H1 (cell line): Measurements from ENCODE around the gene ACTN4.

Experiments
- CEBPB ChIP-seq: IDR thresholded peaks from 2 replicates; pipeline ENCODE4 v1.6.1; 2012; ENCODE audit warnings: low read depth, low read length
- CHD2 ChIP-seq: IDR thresholded peaks from 2 replicates; pipeline ENCODE4 v1.6.1; 2012; ENCODE audit warnings: low read length, improper control_type of control experiment
- CTCF ChIP-seq, 3 experiments: IDR thresholded peaks; 1 replicate in 2 of 3; 2 replicates in 1 of 3; pipeline versions ENCODE4 v1.5.1 to v1.6.1; 2011; ENCODE audit warnings: low read length in 3 of 3, mild to moderate bottlenecking in 3 of 3, inconsistent platforms in 2 of 3, low read depth in 1 of 3, moderate library complexity in 1 of 3; ENCODE audit not compliant: insufficient read depth in 1 of 3; ENCODE audit errors: control extremely low read depth in 1 of 3
- EZH2 ChIP-seq: fragments of 200-600 bp; sonication (generic); IDR thresholded peaks from 2 replicates; pipeline ENCODE4 v1.7.1; 2012; ENCODE audit warnings: low read depth, mild to moderate bottlenecking, moderate library complexity, low read length, inconsistent platforms; ENCODE audit not compliant: severe bottlenecking
- FOSL1 ChIP-seq: IDR thresholded peaks from 2 replicates; pipeline ENCODE4 v1.6.1; 2011; ENCODE audit warnings: mild to moderate bottlenecking, low read depth, low read length, moderate library complexity; ENCODE audit not compliant: insufficient read depth
- GTF2F1 ChIP-seq: IDR thresholded peaks from 2 replicates; pipeline ENCODE4 v1.6.1; 2012; ENCODE audit warnings: low read depth, low read length, improper control_type of control experiment, borderline replicate concordance
- POLR2A ChIP-seq, 2 experiments: IDR thresholded peaks; 1 replicate in 1 of 2; 2 replicates in 1 of 2; pipeline ENCODE4 v1.6.1; 2011; ENCODE audit warnings: low read depth in 2 of 2, low read length in 2 of 2, mild to moderate bottlenecking in 2 of 2; ENCODE audit errors: control extremely low read depth in 1 of 2
- POU5F1 ChIP-seq: IDR thresholded peaks from 2 replicates; pipeline ENCODE4 v1.6.1; 2011; ENCODE audit warnings: low read depth, mild to moderate bottlenecking, low read length, moderate library complexity
- RXRA ChIP-seq: IDR thresholded peaks from 2 replicates; pipeline ENCODE4 v1.6.1; 2011; ENCODE audit warnings: low read depth, mild to moderate bottlenecking, low read length, moderate library complexity; ENCODE audit not compliant: insufficient read depth
- SIN3A ChIP-seq, 2 experiments: IDR thresholded peaks in 1 of 2; conservative IDR thresholded peaks in 1 of 2; 2 replicates each; pipeline ENCODE4 v1.6.1; 2011 to 2012; ENCODE audit warnings: low read length in 2 of 2, improper control_type of control experiment in 1 of 2, low read depth in 1 of 2, mild to moderate bottlenecking in 1 of 2
- YY1 ChIP-seq: IDR thresholded peaks from 2 replicates; pipeline ENCODE4 v1.6.1; 2011; ENCODE audit warnings: low read depth, mild to moderate bottlenecking, low read length
- TF ChIP-seq, protein P1 (sequence below): IDR thresholded peaks from 2 replicates; pipeline ENCODE4 v1.6.1; 2012; ENCODE audit warnings: low read length, inconsistent platforms

GRCh38 chr19:38648769-38649304, 1.4 kb downstream of the ACTN4 start:
- TF ChIP-seq GTF2F1 (no peak), EZH2 (no peak), FOSL1 (no peak), CHD2 (no peak), POU5F1 (no peak), CTCF (IDR thresholded peaks at IDR 0.05; ENCODE audit: control extremely low read depth in 1 of 3, insufficient read depth in 1 of 3, low read depth in 1 of 3, low read length in 3 of 3) (no peak), SIN3A (conservative IDR thresholded peaks at IDR 0.05 in 1 of 2, IDR thresholded peaks at IDR 0.05 in 1 of 2; ENCODE audit: low read depth in 1 of 2, low read length in 2 of 2) (peak in 1 of 2 experiments; percentile 28; a peak in 1 of 4 replicates), CEBPB (no peak), RXRA (no peak), YY1 (no peak), POLR2A (IDR thresholded peaks at IDR 0.05; ENCODE audit: control extremely low read depth in 1 of 2, low read depth in 2 of 2, low read length in 2 of 2) (no peak)
- TF ChIP-seq, protein P1, sequence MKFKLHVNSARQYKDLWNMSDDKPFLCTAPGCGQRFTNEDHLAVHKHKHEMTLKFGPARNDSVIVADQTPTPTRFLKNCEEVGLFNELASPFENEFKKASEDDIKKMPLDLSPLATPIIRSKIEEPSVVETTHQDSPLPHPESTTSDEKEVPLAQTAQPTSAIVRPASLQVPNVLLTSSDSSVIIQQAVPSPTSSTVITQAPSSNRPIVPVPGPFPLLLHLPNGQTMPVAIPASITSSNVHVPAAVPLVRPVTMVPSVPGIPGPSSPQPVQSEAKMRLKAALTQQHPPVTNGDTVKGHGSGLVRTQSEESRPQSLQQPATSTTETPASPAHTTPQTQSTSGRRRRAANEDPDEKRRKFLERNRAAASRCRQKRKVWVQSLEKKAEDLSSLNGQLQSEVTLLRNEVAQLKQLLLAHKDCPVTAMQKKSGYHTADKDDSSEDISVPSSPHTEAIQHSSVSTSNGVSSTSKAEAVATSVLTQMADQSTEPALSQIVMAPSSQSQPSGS: no peak
